ENCODE results near the gene CYTH1. TPM values are rescaled to one million over a fixed set of nuclear protein-coding genes. Genes with fewer than 3 reads are reported as not detected.
"Not testable (repeated sequence)": the region's sequence is repeated elsewhere in the genome, so short reads cannot be mapped to it uniquely, and the experiment has no call there.

CYTH1 gene
- total RNA-seq, 1 experiment from 2014 or later: 29.6 TPM

DNA sequence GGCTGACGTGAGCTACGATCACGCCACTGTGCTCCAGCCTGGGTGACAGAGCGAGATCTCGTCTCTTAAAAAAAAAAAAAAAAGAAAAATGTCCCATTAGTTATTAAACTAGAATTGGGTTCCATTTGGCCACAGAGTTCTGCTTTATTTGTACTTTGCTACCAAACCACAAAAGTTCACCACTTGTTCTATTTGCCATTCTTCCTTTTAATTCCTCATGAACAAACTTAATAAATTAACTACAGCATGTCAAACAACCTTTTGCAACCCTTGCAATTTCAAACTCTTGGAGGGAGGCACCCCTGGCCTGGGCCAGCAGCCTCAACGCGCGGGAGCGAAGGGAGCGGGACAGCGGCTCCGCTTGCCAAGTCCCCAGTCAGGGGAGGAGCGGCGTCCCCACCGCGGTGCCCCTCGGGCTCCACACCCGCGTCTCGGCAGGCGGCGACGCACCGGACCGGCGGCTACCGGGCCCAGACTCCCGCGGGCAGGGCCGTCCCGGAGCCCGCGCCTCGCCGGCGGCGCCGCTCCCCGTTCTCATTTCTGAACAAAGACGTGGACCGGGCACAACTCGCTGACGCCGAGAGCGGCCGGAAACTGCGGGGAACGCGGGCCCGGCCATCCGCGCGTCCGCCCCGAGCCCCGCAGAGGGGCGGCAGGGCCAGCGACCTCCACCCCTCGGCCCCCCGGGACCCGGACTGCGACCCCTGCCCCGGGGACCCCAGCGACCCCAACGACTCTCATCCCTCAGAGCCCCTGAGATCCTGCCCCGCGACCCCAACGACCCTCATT is 775 bp downstream of the CYTH1 start:
- no peak overlapping the region for H3K27ac Mint-ChIP-seq (ENCODE audit: unreplicated experiment)
- ChIA-PET POLR2A (no interaction called here), CTCF (no interaction called here)
- no peaks in the 10 kb centered on the region for H3K9me3 ChIP-seq
- no TSS peak for BruUV-seq (replicated peaks)
- no peaks in the 10 kb centered on the region for H3K9me3 Mint-ChIP-seq (ENCODE audit: unreplicated experiment)
- H3K27me3 ChIP-seq (replicated peaks; ENCODE audit: control insufficient read depth, insufficient read depth, low read length): no peaks in the 10 kb centered on the region
- peaks cover 7% of the 10 kb centered on the region for H3K4me1 Mint-ChIP-seq (ENCODE audit: low read depth, unreplicated experiment)
- H3K4me3 Mint-ChIP-seq (ENCODE audit: unreplicated experiment): peak overlapping the region; percentile 63
- intact Hi-C loops (cut with micrococcal nuclease; ENCODE audit: unreplicated experiment): no loop called here
- TF ChIP-seq, protein P1, sequence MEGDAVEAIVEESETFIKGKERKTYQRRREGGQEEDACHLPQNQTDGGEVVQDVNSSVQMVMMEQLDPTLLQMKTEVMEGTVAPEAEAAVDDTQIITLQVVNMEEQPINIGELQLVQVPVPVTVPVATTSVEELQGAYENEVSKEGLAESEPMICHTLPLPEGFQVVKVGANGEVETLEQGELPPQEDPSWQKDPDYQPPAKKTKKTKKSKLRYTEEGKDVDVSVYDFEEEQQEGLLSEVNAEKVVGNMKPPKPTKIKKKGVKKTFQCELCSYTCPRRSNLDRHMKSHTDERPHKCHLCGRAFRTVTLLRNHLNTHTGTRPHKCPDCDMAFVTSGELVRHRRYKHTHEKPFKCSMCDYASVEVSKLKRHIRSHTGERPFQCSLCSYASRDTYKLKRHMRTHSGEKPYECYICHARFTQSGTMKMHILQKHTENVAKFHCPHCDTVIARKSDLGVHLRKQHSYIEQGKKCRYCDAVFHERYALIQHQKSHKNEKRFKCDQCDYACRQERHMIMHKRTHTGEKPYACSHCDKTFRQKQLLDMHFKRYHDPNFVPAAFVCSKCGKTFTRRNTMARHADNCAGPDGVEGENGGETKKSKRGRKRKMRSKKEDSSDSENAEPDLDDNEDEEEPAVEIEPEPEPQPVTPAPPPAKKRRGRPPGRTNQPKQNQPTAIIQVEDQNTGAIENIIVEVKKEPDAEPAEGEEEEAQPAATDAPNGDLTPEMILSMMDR (IDR thresholded peaks at IDR 0.05; ENCODE audit: insufficient read depth in 1 of 2, low read depth in 1 of 2, low read length in 1 of 2, severe bottlenecking in 1 of 2, unreplicated experiment in 1 of 2): no peak
- peak overlapping the region; percentile 69 for H3K4me3 ChIP-seq (ENCODE audit: low read depth, low read length)
- no peaks in the 10 kb centered on the region for H3K27me3 Mint-ChIP-seq (ENCODE audit: insufficient read depth, unreplicated experiment)
- DNase-seq: peak; percentile 54 to 69
- no peaks in the 10 kb centered on the region for H3K36me3 ChIP-seq (ENCODE audit: control insufficient read depth, insufficient read depth, low read length)
- peaks cover 7% of the 10 kb centered on the region; the same call in 1 of the 2 replicates for H3K4me1 ChIP-seq
- H3K36me3 Mint-ChIP-seq (ENCODE audit: insufficient read depth, unreplicated experiment): peaks cover 6% of the 10 kb centered on the region

DNA sequence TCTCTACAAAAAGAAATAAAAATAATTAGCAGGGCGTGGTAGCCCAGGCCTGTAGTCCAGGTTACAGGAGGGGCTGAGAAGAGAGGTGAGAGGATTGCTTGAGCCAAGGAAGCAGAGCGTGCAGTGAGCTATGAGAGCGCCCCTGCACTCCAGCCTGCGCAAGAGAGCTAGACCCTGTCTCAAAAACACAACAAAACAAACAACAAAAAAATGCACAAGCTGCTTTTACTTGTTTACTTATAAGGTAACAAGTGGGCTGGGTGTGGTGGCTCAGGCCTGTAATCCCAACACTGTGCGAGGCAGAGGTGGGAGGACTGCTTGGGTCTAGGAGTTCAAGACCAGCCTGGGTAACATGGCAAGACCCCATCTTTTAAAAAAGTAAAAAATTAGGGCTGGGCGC is 1.7 kb downstream of the CYTH1 start:
- BruUV-seq (replicated peaks): no TSS peak
- intact Hi-C loops (cut with micrococcal nuclease; ENCODE audit: unreplicated experiment): no loop called here

DNA sequence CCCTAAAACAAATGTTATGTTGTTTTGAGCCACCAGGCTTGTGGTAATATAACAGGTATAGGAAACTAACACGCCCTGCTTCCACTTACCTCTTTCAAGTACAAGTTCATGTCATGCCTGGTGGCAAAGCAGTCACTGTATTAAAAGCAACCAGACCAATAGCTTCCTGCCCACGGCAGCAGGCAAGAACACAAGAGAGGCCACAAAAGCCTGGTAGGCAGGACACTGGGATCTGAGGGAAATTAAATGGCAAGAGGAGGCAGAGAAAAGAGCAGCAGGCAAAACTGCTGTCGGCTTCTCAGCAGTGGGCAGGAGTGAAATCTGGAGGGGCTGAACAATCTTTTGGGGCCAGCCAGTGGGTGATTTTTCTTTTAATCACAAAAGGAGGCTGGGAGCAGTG is 2.2 kb downstream of the CYTH1 start:
- no peak for DNase-seq
- CTCF ChIA-PET: no interaction called here
- H3K27me3 ChIP-seq (replicated peaks; ENCODE audit: control insufficient read depth, insufficient read depth, low read length): no peaks in the 10 kb centered on the region
- H3K4me1 Mint-ChIP-seq (ENCODE audit: low read depth, unreplicated experiment): peaks cover 7% of the 10 kb centered on the region
- no peaks in the 10 kb centered on the region for H3K36me3 ChIP-seq (ENCODE audit: control insufficient read depth, insufficient read depth, low read length)
- no peaks in the 10 kb centered on the region for H3K9me3 ChIP-seq
- H3K4me3 Mint-ChIP-seq (ENCODE audit: unreplicated experiment): peak overlapping the region; percentile 63
- H3K4me1 ChIP-seq: peaks cover 7% of the 10 kb centered on the region; the same call in 1 of the 2 replicates
- intact Hi-C loops (cut with micrococcal nuclease; ENCODE audit: unreplicated experiment): no loop called here
- no peaks in the 10 kb centered on the region for H3K9me3 Mint-ChIP-seq (ENCODE audit: unreplicated experiment)
- TF ChIP-seq, protein P1 (IDR thresholded peaks at IDR 0.05; ENCODE audit: insufficient read depth in 1 of 2, low read depth in 1 of 2, low read length in 1 of 2, severe bottlenecking in 1 of 2, unreplicated experiment in 1 of 2): no peak
- peaks cover 6% of the 10 kb centered on the region for H3K36me3 Mint-ChIP-seq (ENCODE audit: insufficient read depth, unreplicated experiment)
- POLR2A ChIA-PET: no interaction called here
- H3K27me3 Mint-ChIP-seq (ENCODE audit: insufficient read depth, unreplicated experiment): no peaks in the 10 kb centered on the region
- H3K27ac Mint-ChIP-seq (ENCODE audit: unreplicated experiment): no peak overlapping the region
- no peak overlapping the region for H3K4me3 ChIP-seq (ENCODE audit: low read depth, low read length)
- no TSS peak for BruUV-seq (replicated peaks)

More for the DNA sequence above, 1.7 kb downstream of the CYTH1 start:
- no peaks in the 10 kb centered on the region for H3K9me3 ChIP-seq
- H3K4me1 ChIP-seq: peaks cover 7% of the 10 kb centered on the region; the same call in 1 of the 2 replicates
- TF ChIP-seq, protein P1 (IDR thresholded peaks at IDR 0.05; ENCODE audit: insufficient read depth in 1 of 2, low read depth in 1 of 2, low read length in 1 of 2, severe bottlenecking in 1 of 2, unreplicated experiment in 1 of 2): no peak
- no peak overlapping the region for H3K4me3 ChIP-seq (ENCODE audit: low read depth, low read length)
- Mint-ChIP-seq H3K27me3 (ENCODE audit: insufficient read depth, unreplicated experiment) (no peaks in the 10 kb centered on the region), H3K9me3 (ENCODE audit: unreplicated experiment) (no peaks in the 10 kb centered on the region), H3K4me1 (ENCODE audit: low read depth, unreplicated experiment) (peaks cover 7% of the 10 kb centered on the region), H3K27ac (ENCODE audit: unreplicated experiment) (no peak overlapping the region), H3K4me3 (ENCODE audit: unreplicated experiment) (peak overlapping the region; percentile 63), H3K36me3 (ENCODE audit: insufficient read depth, unreplicated experiment) (peaks cover 6% of the 10 kb centered on the region)
- no peak for DNase-seq
- CTCF ChIA-PET: no interaction called here
- no peaks in the 10 kb centered on the region for H3K27me3 ChIP-seq (replicated peaks; ENCODE audit: control insufficient read depth, insufficient read depth, low read length)
- no peaks in the 10 kb centered on the region for H3K36me3 ChIP-seq (ENCODE audit: control insufficient read depth, insufficient read depth, low read length)
- POLR2A ChIA-PET: no interaction called here

DNA sequence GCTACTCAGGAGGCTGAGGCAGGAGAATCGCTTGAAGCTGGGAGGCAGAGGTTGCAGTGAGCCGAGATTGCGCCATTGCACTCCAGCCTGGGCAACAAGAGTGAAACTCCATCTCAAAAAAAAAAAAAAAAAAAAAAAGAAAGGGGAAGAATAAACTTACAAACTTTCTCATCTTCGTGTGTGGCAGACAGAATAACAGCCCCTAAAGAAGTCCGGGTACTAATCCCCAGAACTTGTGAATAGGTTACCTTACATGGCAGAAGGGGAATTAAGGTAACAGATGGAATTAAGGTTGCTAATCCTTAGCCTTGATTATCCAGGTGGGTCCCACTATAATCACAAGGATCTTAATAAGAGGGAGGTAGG is 2.8 kb downstream of the CYTH1 start:
- H3K4me1 Mint-ChIP-seq (ENCODE audit: low read depth, unreplicated experiment); H3K9me3 ChIP-seq; CTCF ChIA-PET; H3K9me3 Mint-ChIP-seq (ENCODE audit: unreplicated experiment); DNase-seq; H3K27me3 Mint-ChIP-seq (ENCODE audit: insufficient read depth, unreplicated experiment); intact Hi-C loops (cut with micrococcal nuclease; ENCODE audit: unreplicated experiment); H3K36me3 ChIP-seq (ENCODE audit: control insufficient read depth, insufficient read depth, low read length); POLR2A ChIA-PET; H3K4me3 ChIP-seq (ENCODE audit: low read depth, low read length); H3K27me3 ChIP-seq (replicated peaks; ENCODE audit: control insufficient read depth, insufficient read depth, low read length); H3K36me3 Mint-ChIP-seq (ENCODE audit: insufficient read depth, unreplicated experiment); H3K4me1 ChIP-seq; BruUV-seq (replicated peaks); H3K27ac Mint-ChIP-seq (ENCODE audit: unreplicated experiment): not testable (repeated sequence)
- H3K4me3 Mint-ChIP-seq (ENCODE audit: unreplicated experiment): peak overlapping the region; percentile 63
